Adrenal gland (tissue), 5 donors: ENCODE data around the gene PRKCB.

ENCODE experiments used
- POLR2A ChIP-seq, 2 donors: fragments of 450-650 bp; IDR thresholded peaks; one replicate each; pipeline ENCODE4 v1.6.1; 2017; ENCODE audit warnings: antibody characterized with exemption in 2 of 2, mild to moderate bottlenecking in 2 of 2, moderate library complexity in 1 of 2
- TF ChIP-seq, protein P1 (sequence below), 6 experiments: fragments of 450-650 bp in 4 of 6; fragments of 200-600 bp in 2 of 6; sonication (generic) in 1 of 6; IDR thresholded peaks; 1 replicate in 5 of 6; 2 replicates in 1 of 6; pipeline versions ENCODE4 v1.5.1 to v1.8.0; 2016 to 2021; ENCODE audit warnings: antibody characterized with exemption in 6 of 6, mild to moderate bottlenecking in 2 of 6, moderate library complexity in 1 of 6
- donor health status: DM: no; HTN: no; CAD: no.

DNA sequence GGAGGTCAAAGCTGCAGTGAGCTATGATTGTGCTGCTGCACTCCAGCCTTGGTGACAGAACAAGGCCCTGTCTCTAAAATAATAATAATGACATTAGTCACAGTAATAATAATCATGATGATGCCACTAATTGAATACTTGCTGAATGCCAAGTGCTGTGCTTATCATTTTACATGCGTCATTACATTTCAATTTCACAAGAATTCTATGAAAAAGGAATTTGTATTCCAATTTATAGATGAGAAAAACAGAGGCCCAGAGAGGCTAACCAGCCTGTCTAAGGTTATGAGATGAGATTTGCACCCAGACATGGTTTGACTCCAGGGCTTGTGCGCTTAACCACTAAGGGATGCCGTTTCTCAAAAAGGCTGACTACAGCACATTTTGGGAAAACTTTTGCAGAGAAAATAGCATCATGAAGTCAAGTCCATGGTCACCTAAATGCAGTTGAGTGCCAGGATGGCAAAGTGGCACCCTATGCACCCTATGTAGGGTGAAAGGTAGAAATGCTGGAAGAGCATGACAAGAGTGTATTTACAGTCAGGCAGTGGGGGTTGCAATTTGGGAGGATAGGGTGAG lies 276.0 kb downstream of the PRKCB start:
- TF ChIP-seq, protein P1, sequence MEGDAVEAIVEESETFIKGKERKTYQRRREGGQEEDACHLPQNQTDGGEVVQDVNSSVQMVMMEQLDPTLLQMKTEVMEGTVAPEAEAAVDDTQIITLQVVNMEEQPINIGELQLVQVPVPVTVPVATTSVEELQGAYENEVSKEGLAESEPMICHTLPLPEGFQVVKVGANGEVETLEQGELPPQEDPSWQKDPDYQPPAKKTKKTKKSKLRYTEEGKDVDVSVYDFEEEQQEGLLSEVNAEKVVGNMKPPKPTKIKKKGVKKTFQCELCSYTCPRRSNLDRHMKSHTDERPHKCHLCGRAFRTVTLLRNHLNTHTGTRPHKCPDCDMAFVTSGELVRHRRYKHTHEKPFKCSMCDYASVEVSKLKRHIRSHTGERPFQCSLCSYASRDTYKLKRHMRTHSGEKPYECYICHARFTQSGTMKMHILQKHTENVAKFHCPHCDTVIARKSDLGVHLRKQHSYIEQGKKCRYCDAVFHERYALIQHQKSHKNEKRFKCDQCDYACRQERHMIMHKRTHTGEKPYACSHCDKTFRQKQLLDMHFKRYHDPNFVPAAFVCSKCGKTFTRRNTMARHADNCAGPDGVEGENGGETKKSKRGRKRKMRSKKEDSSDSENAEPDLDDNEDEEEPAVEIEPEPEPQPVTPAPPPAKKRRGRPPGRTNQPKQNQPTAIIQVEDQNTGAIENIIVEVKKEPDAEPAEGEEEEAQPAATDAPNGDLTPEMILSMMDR (IDR thresholded peaks at IDR 0.05): no peak
- no peak for TF ChIP-seq POLR2A (IDR thresholded peaks at IDR 0.05)
